HepG2 (cell line): ENCODE measurements around the gene HPS4. TPM values are rescaled to one million over a fixed set of nuclear protein-coding genes. Genes with fewer than 3 reads are reported as not detected.

Source experiments
- CENPX ChIP-seq: sonication (generic); formaldehyde crosslinking; IDR thresholded peaks from 2 replicates; pipeline ENCODE4 v1.9.0; 2021; ENCODE audit warnings: mild to moderate bottlenecking, missing genetic modification reagents, moderate library complexity
- DZIP1 ChIP-seq: sonication (generic); formaldehyde crosslinking; IDR thresholded peaks from 2 replicates; pipeline ENCODE4 v1.5.0; 2020; ENCODE audit warnings: mild to moderate bottlenecking, missing genetic modification reagents
- FOSL2 ChIP-seq: sonication (generic); formaldehyde crosslinking; IDR thresholded peaks from 2 replicates; pipeline ENCODE4 v1.4.0; 2020; ENCODE audit warnings: missing genetic modification reagents
- HCFC1 ChIP-seq: fragments of 150-350 bp; IDR thresholded peaks from 2 replicates; pipeline ENCODE4 v1.6.1; 2014; ENCODE audit warnings: low read depth, low read length
- HDAC2 ChIP-seq: sonication (generic); formaldehyde crosslinking; IDR thresholded peaks from 2 replicates; pipeline ENCODE4 v1.4.0; 2020; ENCODE audit warnings: missing genetic modification reagents
- KLF11 ChIP-seq: IDR thresholded peaks from 2 replicates; pipeline ENCODE4 v1.6.1; 2016; ENCODE audit warnings: missing compliant biosample characterization
- MED1 ChIP-seq: sonication (generic); formaldehyde crosslinking; IDR thresholded peaks from 2 replicates; pipeline ENCODE4 v1.4.0; 2020; ENCODE audit warnings: missing genetic modification reagents
- MIER3 ChIP-seq: IDR thresholded peaks from 2 replicates; pipeline ENCODE4 v1.6.1; 2016; ENCODE audit warnings: missing compliant biosample characterization, borderline replicate concordance
- MTA1 ChIP-seq: sonication (generic); formaldehyde crosslinking; IDR thresholded peaks from 2 replicates; pipeline ENCODE4 v1.4.0; 2020; ENCODE audit warnings: missing genetic modification reagents, mild to moderate bottlenecking, borderline replicate concordance
- NFKB2 ChIP-seq: sonication (generic); formaldehyde crosslinking; IDR thresholded peaks from 2 replicates; pipeline ENCODE4 v1.4.0; 2020; ENCODE audit warnings: missing genetic modification reagents, borderline replicate concordance
- PATZ1 ChIP-seq: sonication (generic); formaldehyde crosslinking; IDR thresholded peaks from 2 replicates; pipeline ENCODE4 v1.4.0; 2020; ENCODE audit warnings: missing genetic modification reagents
- POLR2A ChIP-seq, 2 experiments: IDR thresholded peaks; 2 replicates each; pipeline ENCODE4 v1.6.1; 2011; ENCODE audit warnings: low read depth in 2 of 2, low read length in 2 of 2, mild to moderate bottlenecking in 1 of 2, moderate library complexity in 1 of 2; ENCODE audit not compliant: insufficient read depth in 1 of 2
- SCMH1 ChIP-seq: sonication (generic); formaldehyde crosslinking; IDR thresholded peaks from 2 replicates; pipeline ENCODE4 v1.9.0; 2021; ENCODE audit warnings: missing genetic modification reagents, mild to moderate bottlenecking, borderline replicate concordance
- ZFP62 ChIP-seq: sonication (generic); formaldehyde crosslinking; IDR thresholded peaks from 2 replicates; pipeline ENCODE4 v1.4.0; 2020; ENCODE audit warnings: missing genetic modification reagents
- ZNF230 ChIP-seq: sonication (generic); formaldehyde crosslinking; IDR thresholded peaks from 2 replicates; pipeline ENCODE4 v1.4.0; 2020; ENCODE audit warnings: mild to moderate bottlenecking, missing genetic modification reagents
- ZNF263 ChIP-seq: sonication (generic); formaldehyde crosslinking; IDR thresholded peaks from 2 replicates; pipeline ENCODE4 v1.4.0; 2020; ENCODE audit warnings: missing genetic modification reagents
- ZNF44 ChIP-seq: sonication (generic); formaldehyde crosslinking; IDR thresholded peaks from 2 replicates; pipeline ENCODE4 v1.5.1; 2020; ENCODE audit warnings: mild to moderate bottlenecking, missing genetic modification reagents
- ZNF546 ChIP-seq: sonication (generic); formaldehyde crosslinking; conservative IDR thresholded peaks from 2 replicates; pipeline ENCODE4 v1.8.1; 2023; ENCODE audit warnings: mild to moderate bottlenecking, missing genetic modification reagents
- ZNF678 ChIP-seq: sonication (generic); formaldehyde crosslinking; IDR thresholded peaks from 2 replicates; pipeline ENCODE4 v1.4.0; 2020; ENCODE audit warnings: mild to moderate bottlenecking, missing genetic modification reagents
- ZSCAN25 ChIP-seq: sonication (generic); formaldehyde crosslinking; IDR thresholded peaks from 2 replicates; pipeline ENCODE4 v1.8.0; 2022; ENCODE audit warnings: mild to moderate bottlenecking, missing genetic modification reagents
- ZSCAN31 ChIP-seq: sonication (generic); formaldehyde crosslinking; IDR thresholded peaks from 2 replicates; pipeline ENCODE4 v1.5.0; 2020; ENCODE audit warnings: low read depth, mild to moderate bottlenecking, missing genetic modification reagents
- polyA plus RNA-seq, 8 experiments: library from polyadenylated mRNA; depleted of rRNA in 3 of 8; stranded (reverse) in 7 of 8; unstranded in 1 of 8; fragments of >200 nt; fragmentation: Illumina TruSeq in 4 of 8; extraction: Trizol in 4 of 8; gene quantifications; 2 replicates each; pipeline versions ENCODE4 v1.2.1 to v1.2.3, GENCODE V29; 2011 to 2016; ENCODE audit warnings: low read depth in 4 of 8, missing spikeins in 1 of 8, mixed read lengths in 1 of 8; ENCODE audit not compliant: insufficient read depth in 1 of 8
- total RNA-seq, 5 experiments: library from RNA; depleted of rRNA; stranded (reverse); fragments of >200 nt; fragmentation: Illumina TruSeq; extraction: Trizol; gene quantifications; 2 replicates each; pipeline ENCODE4 v1.2.3, GENCODE V29; 2016; ENCODE audit warnings: low read depth in 1 of 5
- TF ChIP-seq, protein P1 (sequence below): sonication (generic); formaldehyde crosslinking; IDR thresholded peaks from 2 replicates; pipeline ENCODE4 v1.5.1; 2020; ENCODE audit warnings: missing genetic modification reagents, mild to moderate bottlenecking, borderline replicate concordance
- TF ChIP-seq, protein P2 (sequence below): sonication (generic); formaldehyde crosslinking; IDR thresholded peaks from 2 replicates; pipeline ENCODE4 v1.8.1; 2022; ENCODE audit warnings: mild to moderate bottlenecking, missing genetic modification reagents

HPS4 gene
- total and polyA plus RNA-seq, 2 of the 13 experiments (the other 11 are each of a cell fraction or from before 2014, with no cell fraction given): 27.4 to 34.0 TPM

DNA sequence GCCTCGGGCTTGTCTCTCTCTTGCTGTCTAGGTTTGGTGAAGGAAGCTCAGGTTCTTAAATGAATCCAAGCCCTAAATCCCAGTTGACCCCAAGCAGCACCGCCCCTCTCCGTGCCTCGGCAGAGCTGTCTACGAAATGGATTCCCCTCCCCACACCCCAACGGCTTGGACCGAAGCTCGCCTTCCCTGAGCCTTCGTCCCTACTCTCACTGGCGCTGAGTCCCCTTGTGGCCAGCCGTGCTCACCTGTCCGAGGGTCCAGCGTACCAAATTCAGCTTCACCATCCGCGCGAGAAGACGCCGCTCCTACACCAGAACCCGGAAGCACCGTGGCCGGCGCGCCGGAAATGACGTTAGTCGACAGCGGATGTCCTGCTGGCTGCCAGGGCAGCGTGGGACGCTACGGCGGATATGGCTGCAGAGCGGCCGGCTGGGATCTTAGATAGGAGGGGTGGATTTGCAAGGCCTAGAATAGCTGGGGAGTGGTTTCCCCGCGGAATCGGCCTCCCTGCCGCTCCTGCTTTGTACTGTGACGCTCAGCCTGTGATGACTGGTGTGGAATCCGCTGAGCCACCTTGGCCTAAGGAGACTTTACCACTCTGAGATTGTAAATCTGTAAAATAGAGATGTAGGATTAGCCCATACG, 28.7 kb upstream of the HPS4 start, which contains the start of gene TFIP11 (continued):
- TF ChIP-seq DZIP1 (CRISPR knock-in tag) (peak; percentile 54; the same call in 1 of the 2 replicates), NFKB2 (CRISPR knock-in tag) (peak; percentile 78; the same call in 1 of the 2 replicates), ZNF546 (0 out of 2 replicates have a peak, but pooled peaks have one; percentile 34), MTA1 (peak; percentile 73; the same call in 1 of the 2 replicates), MED1 (CRISPR knock-in tag) (peak; percentile 73), PATZ1 (CRISPR knock-in tag) (peak; percentile 33; the same call in 1 of the 2 replicates), FOSL2 (CRISPR knock-in tag) (peak; percentile 44; the same call in 1 of the 2 replicates), POLR2A (IDR thresholded peaks at IDR 0.05; ENCODE audit: insufficient read depth in 1 of 2, low read depth in 2 of 2, low read length in 2 of 2) (peak; percentile 75 to 84), ZNF263 (CRISPR knock-in tag) (peak; percentile 75), ZFP62 (no peak), ZNF44 (CRISPR knock-in tag) (peak; percentile 90; the same call in 1 of the 2 replicates), ZNF230 (CRISPR knock-in tag) (0 out of 2 replicates have a peak, but pooled peaks have one; percentile 54), ZSCAN31 (CRISPR knock-in tag) (peak; percentile 82), ZNF678 (CRISPR knock-in tag) (no peak), MIER3 (CRISPR knock-in tag) (peak; percentile 77; the same call in 1 of the 2 replicates), CENPX (CRISPR knock-in tag) (no peak), KLF11 (CRISPR knock-in tag) (peak; percentile 72; the same call in 1 of the 2 replicates), SCMH1 (no peak), HCFC1 (peak; percentile 77), ZSCAN25 (peak; percentile 61; the same call in 1 of the 2 replicates), HDAC2 (CRISPR knock-in tag) (peak; percentile 93)
- TF ChIP-seq, protein P1, sequence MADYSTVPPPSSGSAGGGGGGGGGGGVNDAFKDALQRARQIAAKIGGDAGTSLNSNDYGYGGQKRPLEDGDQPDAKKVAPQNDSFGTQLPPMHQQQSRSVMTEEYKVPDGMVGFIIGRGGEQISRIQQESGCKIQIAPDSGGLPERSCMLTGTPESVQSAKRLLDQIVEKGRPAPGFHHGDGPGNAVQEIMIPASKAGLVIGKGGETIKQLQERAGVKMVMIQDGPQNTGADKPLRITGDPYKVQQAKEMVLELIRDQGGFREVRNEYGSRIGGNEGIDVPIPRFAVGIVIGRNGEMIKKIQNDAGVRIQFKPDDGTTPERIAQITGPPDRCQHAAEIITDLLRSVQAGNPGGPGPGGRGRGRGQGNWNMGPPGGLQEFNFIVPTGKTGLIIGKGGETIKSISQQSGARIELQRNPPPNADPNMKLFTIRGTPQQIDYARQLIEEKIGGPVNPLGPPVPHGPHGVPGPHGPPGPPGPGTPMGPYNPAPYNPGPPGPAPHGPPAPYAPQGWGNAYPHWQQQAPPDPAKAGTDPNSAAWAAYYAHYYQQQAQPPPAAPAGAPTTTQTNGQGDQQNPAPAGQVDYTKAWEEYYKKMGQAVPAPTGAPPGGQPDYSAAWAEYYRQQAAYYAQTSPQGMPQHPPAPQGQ: 0 out of 2 replicates have a peak, but pooled peaks have one; percentile 47
- TF ChIP-seq, protein P2, sequence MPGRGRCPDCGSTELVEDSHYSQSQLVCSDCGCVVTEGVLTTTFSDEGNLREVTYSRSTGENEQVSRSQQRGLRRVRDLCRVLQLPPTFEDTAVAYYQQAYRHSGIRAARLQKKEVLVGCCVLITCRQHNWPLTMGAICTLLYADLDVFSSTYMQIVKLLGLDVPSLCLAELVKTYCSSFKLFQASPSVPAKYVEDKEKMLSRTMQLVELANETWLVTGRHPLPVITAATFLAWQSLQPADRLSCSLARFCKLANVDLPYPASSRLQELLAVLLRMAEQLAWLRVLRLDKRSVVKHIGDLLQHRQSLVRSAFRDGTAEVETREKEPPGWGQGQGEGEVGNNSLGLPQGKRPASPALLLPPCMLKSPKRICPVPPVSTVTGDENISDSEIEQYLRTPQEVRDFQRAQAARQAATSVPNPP (CRISPR knock-in tag): no peak
